Astrocyte (in vitro differentiated cells and primary cell): ENCODE measurements around the gene ATP2A1.
"Not testable (repeated sequence)": the region's sequence is repeated elsewhere in the genome, so short reads cannot be mapped to it uniquely, and the experiment has no call there.

ENCODE experiments used
- CTCF ChIP-seq: IDR thresholded peaks from 2 replicates; pipeline ENCODE4 v1.5.1; 2011; ENCODE audit warnings: low read depth, mild to moderate bottlenecking, inconsistent platforms, low read length, moderate library complexity; ENCODE audit not compliant: insufficient read depth
- EZH2 ChIP-seq: IDR thresholded peaks from 2 replicates; pipeline ENCODE4 v1.6.1; 2012; ENCODE audit warnings: mild to moderate bottlenecking, low read length, inconsistent platforms; ENCODE audit not compliant: insufficient read depth

GRCh38 chr16:28881565-28881964, 3.3 kb downstream of the ATP2A1 start:
- not testable (repeated sequence) for TF ChIP-seq CTCF, EZH2
